Heart left ventricle (tissue), 16 donors: ENCODE data around the gene LRP1B. TPM values are rescaled to one million over a fixed set of nuclear protein-coding genes. Genes with fewer than 3 reads are reported as not detected.

Experiments
- ATAC-seq, 4 donors: fragments of 200-7000 bp; cut with Tn5 transposase; one replicate each; pipeline ENCODE4 v1.9.1; 2020 to 2022; ENCODE audit warnings: moderate library complexity in 4 of 4, mild to moderate bottlenecking in 3 of 4, moderate number of reproducible peaks in 1 of 4
- DNase-seq, 5 donors: peaks; one replicate each; pipeline ENCODE4 v3.0.0-alpha.2; 2020
- H3K27ac ChIP-seq, 12 donors: fragments of 200-600 bp; sonication (generic) in 4 of 12; one replicate each; pipeline versions ENCODE4 v1.5.0 to v1.8.0; 2016 to 2022; ENCODE audit warnings: mild to moderate bottlenecking in 2 of 12
- H3K27me3 ChIP-seq, 9 donors: fragments of 200-600 bp; sonication (generic) in 2 of 9; one replicate each; pipeline versions ENCODE4 v1.5.1 to v1.8.0; 2016 to 2022; ENCODE audit warnings: mild to moderate bottlenecking in 3 of 9
- H3K36me3 ChIP-seq, 9 donors: fragments of 200-600 bp; sonication (generic) in 2 of 9; one replicate each; pipeline versions ENCODE4 v1.5.0 to v1.8.0; 2018 to 2022; ENCODE audit warnings: mild to moderate bottlenecking in 2 of 9
- H3K4me1 ChIP-seq, 12 donors: fragments of 200-600 bp; sonication (generic) in 4 of 12; one replicate each; pipeline versions ENCODE4 v1.5.0 to v1.8.0; 2016 to 2022; ENCODE audit warnings: mild to moderate bottlenecking in 3 of 12
- H3K4me3 ChIP-seq, 12 donors: fragments of 200-600 bp; sonication (generic) in 4 of 12; one replicate each; pipeline versions ENCODE4 v1.5.0 to v1.8.0; 2017 to 2022; ENCODE audit warnings: mild to moderate bottlenecking in 9 of 12, moderate library complexity in 4 of 12
- H3K9me3 ChIP-seq, 12 donors: fragments of 200-600 bp; sonication (generic) in 4 of 12; one replicate each; pipeline versions ENCODE4 v1.5.0 to v1.8.0; 2016 to 2022; ENCODE audit warnings: mild to moderate bottlenecking in 1 of 12
- POLR2A ChIP-seq, 2 donors: fragments of 450-650 bp; IDR thresholded peaks; one replicate each; pipeline ENCODE4 v1.6.1; 2017; ENCODE audit warnings: antibody characterized with exemption in 2 of 2, mild to moderate bottlenecking in 2 of 2, moderate library complexity in 2 of 2
- WGBS, 4 donors: extraction: QIAGEN DNeasy Blood & Tissue Kit in 2 of 4; methylation state at CpG; one replicate each; pipeline versions ENCODE4 v1.1.5 to v1.1.7; 2013 to 2018; 5-methylcytosine and 5-hydroxymethylcytosine counted together
- intact Hi-C, 10 donors: fragments of 100-400 bp; cut with DNase I; formaldehyde crosslinking; loops; one replicate each; pipeline versions ENCODE4 v1.11.1 to v1.14.2; 2022
- polyA plus RNA-seq, 2 donors: library from polyadenylated mRNA; stranded (reverse); fragments of 200-250 nt; gene quantifications; one replicate each; pipeline ENCODE4 v1.2.3, GENCODE V29; 2013
- total RNA-seq, 9 donors: library from RNA; depleted of rRNA in 2 of 9; stranded (reverse); fragments of >200 nt in 2 of 9; fragmentation: NEBNext Ultra II Directional in 3 of 9; extraction: Animal tissue kit (Norgen Biotek cat#: 25700) in 3 of 9; gene quantifications; one replicate each; pipeline versions ENCODE4 v1.1.0 to v1.2.4, GENCODE V29; 2016 to 2023
- TF ChIP-seq, protein P1 (sequence below), 12 donors: fragments of 200-600 bp; sonication (generic) in 4 of 12; IDR thresholded peaks; one replicate each; pipeline versions ENCODE4 v1.5.0 to v1.8.0; 2018 to 2022; ENCODE audit warnings: antibody characterized with exemption in 12 of 12, mild to moderate bottlenecking in 5 of 12
- donor health status: ischemic (EF 13 %, LVEDD 7.1; RV severe dilation, severe dysfunction).
- donor health status: healthy with polysubstance abuse.
- donor health status: DM: no; HTN: yes; CAD: no.
- donor health status: DM: no; HTN: no; CAD: no.
- donor health status: ischemic (EF 25% LVEDD 6.9; RV normal size, moderate dysfunction).
- donor health status: ischemic (EF 25% LVEDD 5.7; RV mildly dilated, moderate dysfunction).
- donor health status: healthy.
- donor health status: DM: yes; HTN: yes; CAD: no.
- donor health status: ischemic (EF 35%, LVEDD 5.7; RV mildly dilated, moderate dysfunction).
- donor health status: nonischemic (EF 11% LVEDD 7.7; RV severe dilation, severe dysfunction).
- donor health status: DM: yes; HTN: yes; CAD: no.
- donor health status: PGD.
- donor health status: ischemic (EF 29% LVEDD 5.4; RV normal size, mild dysfunction).
- donor health status: nonischemic (EF 23%, LVEDD 6.1; RV moderate dilation, normal function).

LRP1B gene
- total and polyA plus RNA-seq, 11 donors = 0.01 to 0.19 (median 0.11) TPM; not detected in 2

DNA sequence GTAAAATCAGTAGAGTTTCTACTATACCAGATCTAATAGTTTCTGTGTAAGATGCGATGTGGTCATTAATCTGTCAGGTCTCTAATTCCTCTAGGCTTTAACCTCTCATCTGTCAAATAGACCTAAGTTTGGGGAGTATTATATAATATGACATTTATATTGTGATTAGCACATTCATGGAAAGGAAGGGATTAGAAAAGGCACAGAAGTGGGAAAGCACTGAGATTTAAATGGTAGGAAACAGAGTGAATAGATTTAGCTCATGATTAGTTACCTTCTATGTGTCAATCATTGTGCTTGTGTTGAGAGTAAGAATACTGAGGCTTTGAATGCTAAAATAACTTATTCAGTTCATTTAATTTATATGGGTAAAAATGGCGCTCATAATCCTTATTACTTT, 118.0 kb downstream of the LRP1B start:
- 63 to 89% (median 86%) methylated on average over 2 of the region's 2 CpGs for WGBS, 4 donors
- TF ChIP-seq, protein P1, sequence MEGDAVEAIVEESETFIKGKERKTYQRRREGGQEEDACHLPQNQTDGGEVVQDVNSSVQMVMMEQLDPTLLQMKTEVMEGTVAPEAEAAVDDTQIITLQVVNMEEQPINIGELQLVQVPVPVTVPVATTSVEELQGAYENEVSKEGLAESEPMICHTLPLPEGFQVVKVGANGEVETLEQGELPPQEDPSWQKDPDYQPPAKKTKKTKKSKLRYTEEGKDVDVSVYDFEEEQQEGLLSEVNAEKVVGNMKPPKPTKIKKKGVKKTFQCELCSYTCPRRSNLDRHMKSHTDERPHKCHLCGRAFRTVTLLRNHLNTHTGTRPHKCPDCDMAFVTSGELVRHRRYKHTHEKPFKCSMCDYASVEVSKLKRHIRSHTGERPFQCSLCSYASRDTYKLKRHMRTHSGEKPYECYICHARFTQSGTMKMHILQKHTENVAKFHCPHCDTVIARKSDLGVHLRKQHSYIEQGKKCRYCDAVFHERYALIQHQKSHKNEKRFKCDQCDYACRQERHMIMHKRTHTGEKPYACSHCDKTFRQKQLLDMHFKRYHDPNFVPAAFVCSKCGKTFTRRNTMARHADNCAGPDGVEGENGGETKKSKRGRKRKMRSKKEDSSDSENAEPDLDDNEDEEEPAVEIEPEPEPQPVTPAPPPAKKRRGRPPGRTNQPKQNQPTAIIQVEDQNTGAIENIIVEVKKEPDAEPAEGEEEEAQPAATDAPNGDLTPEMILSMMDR (IDR thresholded peaks at IDR 0.05) = no peak
- no peak for TF ChIP-seq POLR2A (IDR thresholded peaks at IDR 0.05)
- Histone ChIP-seq H3K9me3 (no peaks in the 10 kb centered on the region), H3K4me1 (no peaks in the 10 kb centered on the region), H3K27me3 (no peaks in the 10 kb centered on the region), H3K36me3 (no peaks in the 10 kb centered on the region), H3K27ac (no peak overlapping the region), H3K4me3 (no peak overlapping the region)
- no peak for DNase-seq
- ATAC-seq = no peak
- intact Hi-C loops = no loop called here

DNA sequence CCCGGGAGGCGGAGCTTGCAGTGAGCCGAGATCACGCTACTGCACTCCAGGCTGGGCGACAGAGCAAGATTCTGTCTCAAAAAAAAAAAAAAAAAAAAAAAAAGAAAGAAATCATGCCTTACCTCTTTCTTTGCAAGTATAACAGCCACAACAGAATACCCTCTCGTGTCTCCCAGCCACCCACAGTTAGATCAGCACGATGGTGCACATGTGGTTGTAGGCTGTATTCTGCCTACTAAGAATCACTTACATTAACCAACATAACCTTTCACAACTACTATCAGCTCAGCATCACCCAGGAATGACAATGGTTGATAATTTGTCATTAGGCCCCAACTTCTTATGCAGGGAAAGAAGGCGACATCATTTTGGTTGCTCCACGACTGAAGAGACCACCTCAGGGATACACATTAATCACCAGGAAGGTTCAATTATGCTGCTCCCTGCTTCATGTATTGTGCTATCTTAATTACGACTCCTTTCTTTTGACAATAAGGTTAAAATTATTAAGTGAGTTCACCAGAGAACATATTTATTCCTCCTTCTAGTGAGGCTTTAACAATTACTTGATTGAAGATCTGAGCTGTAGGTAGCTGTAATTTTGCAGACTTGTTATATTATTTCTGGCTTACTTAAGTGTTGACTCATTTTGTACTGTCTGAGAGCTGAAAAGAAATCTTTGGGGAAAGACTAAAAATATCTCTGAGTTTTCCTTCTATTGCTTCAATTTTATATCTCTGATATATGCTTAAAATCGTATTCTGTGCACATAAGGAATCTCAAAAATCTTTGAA, 120.1 kb downstream of the LRP1B start:
- H3K9me3 ChIP-seq = no peaks in the 10 kb centered on the region
- no peak overlapping the region for H3K4me3 ChIP-seq
- ATAC-seq (no peak), DNase-seq (no peak)
- 72 to 78% (median 76%) methylated on average over 11 of the region's 11 CpGs for WGBS, 4 donors
- no peak for TF ChIP-seq POLR2A (IDR thresholded peaks at IDR 0.05)
- no peak overlapping the region for H3K27ac ChIP-seq
- no peaks in the 10 kb centered on the region for H3K36me3 ChIP-seq
- intact Hi-C loops = no loop called here
- H3K27me3 ChIP-seq = no peaks in the 10 kb centered on the region
- H3K4me1 ChIP-seq = no peaks in the 10 kb centered on the region

DNA sequence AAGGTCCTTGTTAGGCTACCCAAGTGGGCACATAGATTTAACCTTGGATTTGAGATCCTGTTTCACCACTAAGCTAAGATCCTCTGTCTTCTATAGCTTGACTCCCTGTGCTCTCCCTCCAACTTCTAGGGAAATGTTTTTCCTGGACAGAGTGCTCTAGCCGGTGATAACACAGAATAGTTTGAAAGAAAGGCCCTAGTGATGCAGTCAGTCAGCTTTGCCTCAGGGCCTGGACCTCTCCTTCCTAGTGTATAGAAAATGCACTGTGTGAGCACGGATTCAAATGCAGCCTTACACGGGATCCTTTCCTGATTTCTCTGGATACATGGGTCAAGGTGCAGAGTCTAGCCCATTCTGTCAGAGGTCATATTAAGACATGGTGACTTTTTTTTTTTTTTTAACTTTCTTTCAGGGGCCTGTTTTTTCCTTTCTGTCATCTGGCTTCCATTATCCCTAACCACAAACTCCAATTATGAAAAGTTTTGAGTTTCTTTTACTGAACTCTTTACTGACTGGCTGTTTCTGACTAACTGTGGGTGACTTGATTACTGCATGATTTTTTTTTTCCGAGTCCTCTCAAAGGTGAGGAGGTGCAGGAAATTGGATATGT, 122.6 kb downstream of the LRP1B start:
- 64 to 72% (median 67%) methylated on average over 4 of the region's 4 CpGs for WGBS, 4 donors
- Histone ChIP-seq H3K27ac (no peak overlapping the region), H3K27me3 (no peaks in the 10 kb centered on the region), H3K36me3 (no peaks in the 10 kb centered on the region), H3K4me1 (no peaks in the 10 kb centered on the region), H3K4me3 (no peak overlapping the region), H3K9me3 (no peaks in the 10 kb centered on the region)
- intact Hi-C loops = no loop called here
- DNase-seq = no peak
- no peak for ATAC-seq
- no peak for TF ChIP-seq POLR2A (IDR thresholded peaks at IDR 0.05)

DNA sequence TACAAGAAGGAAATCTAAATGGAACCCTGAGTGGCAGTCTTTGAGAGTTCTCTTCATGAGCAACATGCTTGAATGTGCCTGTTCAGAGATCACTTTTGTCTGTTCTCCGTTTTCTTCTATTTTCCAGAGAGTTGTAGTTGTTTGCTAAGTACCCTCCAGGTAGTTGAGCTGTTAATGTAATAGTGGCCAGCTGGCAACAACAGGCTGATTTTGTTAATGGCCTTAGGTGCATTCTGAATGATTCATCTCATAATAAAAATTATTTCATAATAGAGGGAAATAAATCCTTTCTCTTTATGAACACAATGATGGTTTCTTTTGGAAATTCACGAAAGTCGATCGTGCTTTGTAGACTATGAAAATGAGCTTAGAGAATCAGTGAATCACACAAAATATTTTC, 136.8 kb downstream of the LRP1B start:
- TF ChIP-seq, protein P1 (IDR thresholded peaks at IDR 0.05) = no peak
- TF ChIP-seq POLR2A (IDR thresholded peaks at IDR 0.05) = no peak
- Histone ChIP-seq H3K27me3 (no peaks in the 10 kb centered on the region), H3K4me1 (no peaks in the 10 kb centered on the region), H3K36me3 (no peaks in the 10 kb centered on the region), H3K27ac (no peak overlapping the region), H3K9me3 (no peaks in the 10 kb centered on the region), H3K4me3 (no peak overlapping the region)
- DNase-seq (no peak), ATAC-seq (no peak)
- intact Hi-C loops = no loop called here
- WGBS, 4 donors = 88 to 93% (median 89%) methylated on average over 4 of the region's 4 CpGs

DNA sequence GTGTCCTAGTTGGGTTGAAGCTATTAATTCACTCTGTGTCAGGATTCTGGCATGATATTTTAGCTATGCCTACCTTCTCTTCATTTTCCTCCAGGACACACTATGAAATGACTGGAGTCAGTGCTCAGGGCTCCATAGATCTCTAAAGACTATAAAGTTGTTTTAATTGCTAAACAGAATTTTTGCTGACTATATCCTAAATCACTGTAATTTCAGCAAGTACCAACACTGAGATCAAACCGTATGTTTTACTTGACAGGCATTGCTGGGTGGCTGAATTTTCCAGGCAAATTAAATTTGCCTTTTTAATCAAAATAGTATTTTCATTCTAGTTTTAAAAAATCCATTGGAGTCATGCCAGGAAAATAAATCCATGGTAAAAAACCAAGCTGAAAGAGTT, 138.1 kb downstream of the LRP1B start:
- 72 to 92% (median 84%) methylated on average over 1 of the region's 1 CpG for WGBS, 4 donors
- DNase-seq = no peak

More for the DNA sequence above, 138.1 kb downstream of the LRP1B start:
- Histone ChIP-seq H3K9me3 (no peaks in the 10 kb centered on the region), H3K4me1 (no peaks in the 10 kb centered on the region), H3K36me3 (no peaks in the 10 kb centered on the region), H3K27me3 (no peaks in the 10 kb centered on the region), H3K4me3 (no peak overlapping the region), H3K27ac (no peak overlapping the region)
- TF ChIP-seq, protein P1 (IDR thresholded peaks at IDR 0.05) = no peak
- no peak for TF ChIP-seq POLR2A (IDR thresholded peaks at IDR 0.05)
- no peak for ATAC-seq
- intact Hi-C loops = no loop called here
